PC-3 (cell line): Measurements from ENCODE around the gene ZMYND11.

Experiments used
- CTCF ChIP-seq: fragments of 300-600 bp; sonication (generic); conservative IDR thresholded peaks from 2 replicates; pipeline ENCODE4 v1.5.1; 2017; ENCODE audit warnings: antibody characterized with exemption, low read depth, mild to moderate bottlenecking, low read length
- EZH2 ChIP-seq: fragments of 300-600 bp; sonication (generic); IDR thresholded peaks from one replicate; pipeline ENCODE4 v1.6.1; 2017; ENCODE audit warnings: antibody characterized with exemption, mild to moderate bottlenecking, low read length; ENCODE audit not compliant: unreplicated experiment
- EZH2phosphoT487 ChIP-seq: fragments of 300-600 bp; sonication (generic); IDR thresholded peaks from 2 replicates; pipeline ENCODE4 v1.6.1; 2018; ENCODE audit warnings: mild to moderate bottlenecking, antibody characterized with exemption, low read length, borderline replicate concordance

- TF ChIP-seq EZH2 (no peak), CTCF (no peak), EZH2phosphoT487 (no peak)
Measured at GRCh38 chr10:299512-299911, 164.3 kb downstream of the ZMYND11 start.
